Subcutaneous abdominal adipose tissue (tissue), 5 donors: ENCODE measurements around the gene DNAJC13.
A peak's percentile ranks its signal among the peaks of the same experiment; 100 is the strongest.

Source experiments
- H3K27ac ChIP-seq: one replicate; pipeline ENCODE4 v1.7.0; 2013; ENCODE audit warnings: low read depth, mild to moderate bottlenecking, inconsistent platforms, low read length, moderate library complexity
- H3K27me3 ChIP-seq, 5 donors: one replicate each; pipeline ENCODE4 v1.7.0; 2013; ENCODE audit warnings: low read length in 5 of 5, inconsistent platforms in 1 of 5; ENCODE audit not compliant: control insufficient read depth in 5 of 5, insufficient read depth in 4 of 5
- H3K36me3 ChIP-seq, 5 donors: one replicate each; pipeline ENCODE4 v1.7.0; 2013; ENCODE audit warnings: low read length in 5 of 5; ENCODE audit not compliant: control insufficient read depth in 5 of 5, insufficient read depth in 5 of 5
- H3K4me1 ChIP-seq, 5 donors: one replicate each; pipeline ENCODE4 v1.7.0; 2013; ENCODE audit warnings: low read length in 5 of 5, mild to moderate bottlenecking in 3 of 5, moderate library complexity in 1 of 5; ENCODE audit not compliant: control insufficient read depth in 5 of 5, insufficient read depth in 5 of 5
- H3K4me3 ChIP-seq, 5 donors: one replicate each; pipeline ENCODE4 v1.7.0; 2013; ENCODE audit warnings: low read length in 5 of 5, low read depth in 1 of 5
- H3K9ac ChIP-seq, 5 donors: one replicate each; pipeline ENCODE4 v1.7.0; 2013; ENCODE audit warnings: low read length in 5 of 5, mild to moderate bottlenecking in 4 of 5, moderate library complexity in 3 of 5
- H3K9me3 ChIP-seq, 5 donors: one replicate each; pipeline ENCODE4 v1.7.0; 2013; ENCODE audit warnings: low read length in 5 of 5; ENCODE audit not compliant: control insufficient read depth in 5 of 5
- donor health status: healthy.
- donor health status: healthy.
- donor health status: healthy.
- donor health status: healthy.
- donor health status: healthy.

DNAJC13 gene

GRCh38 chr3:132563420-132564069, 146.2 kb downstream of the DNAJC13 start:
- H3K27me3 ChIP-seq: no peaks in the 10 kb centered on the region

GRCh38 chr3:132564070-132564465, 146.8 kb downstream of the DNAJC13 start:
- H3K9me3 ChIP-seq: no peaks in the 10 kb centered on the region
- H3K4me3 ChIP-seq: no peak overlapping the region
- no peak overlapping the region for H3K9ac ChIP-seq
- no peaks in the 10 kb centered on the region for H3K27me3 ChIP-seq
- H3K36me3 ChIP-seq: peaks cover 2 to 12% (median 5%) of the 10 kb centered on the region in 5 donors
- peaks cover 0 to 25% (median 14%) of the 10 kb centered on the region in 5 donors for H3K4me1 ChIP-seq
- H3K27ac ChIP-seq: no peak overlapping the region

More at GRCh38 chr3:132563420-132564069, 146.2 kb downstream of the DNAJC13 start:
- H3K9ac ChIP-seq: no peak overlapping the region
- no peak overlapping the region for H3K4me3 ChIP-seq
- H3K9me3 ChIP-seq: no peaks in the 10 kb centered on the region
- H3K36me3 ChIP-seq: peaks cover 2 to 17% (median 9%) of the 10 kb centered on the region in 5 donors
- peaks cover 0 to 24% (median 14%) of the 10 kb centered on the region in 5 donors for H3K4me1 ChIP-seq
- peak overlapping the region; percentile 5 for H3K27ac ChIP-seq

- H3K9ac ChIP-seq: peak overlapping the region in 1 of 5 donors; percentile 39
- peaks cover 0 to 4% (median 2%) of the 10 kb centered on the region in 5 donors for H3K36me3 ChIP-seq
- H3K4me3 ChIP-seq: no peak overlapping the region
- peaks cover 0 to 25% (median 9%) of the 10 kb centered on the region in 5 donors for H3K4me1 ChIP-seq
- H3K9me3 ChIP-seq: peaks cover 0 to 3% (median 0%) of the 10 kb centered on the region in 5 donors
- no peaks in the 10 kb centered on the region for H3K27me3 ChIP-seq
- H3K27ac ChIP-seq: no peak overlapping the region
Measured at GRCh38 chr3:132568422-132568821, 151.1 kb downstream of the DNAJC13 start.

DNA sequence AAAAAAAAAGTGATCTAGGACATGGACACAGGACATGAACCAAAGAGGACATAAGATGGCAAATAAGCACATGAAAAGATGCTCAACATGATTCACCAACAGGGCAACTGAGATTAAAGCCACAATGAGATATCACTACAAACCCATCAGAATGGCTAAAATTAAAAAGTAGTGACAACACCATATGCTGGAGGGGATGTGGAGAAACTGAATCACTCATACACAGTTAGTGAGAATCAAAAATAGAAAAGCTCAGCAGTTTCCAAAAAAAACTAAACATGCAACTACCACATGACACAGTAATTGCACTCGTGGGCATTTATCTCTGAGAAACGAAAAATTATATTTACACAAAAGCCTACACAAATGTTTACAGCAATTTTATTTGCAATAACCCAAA, 151.9 kb downstream of the DNAJC13 start:
- Histone ChIP-seq H3K27me3 (no peaks in the 10 kb centered on the region), H3K9ac (no peak overlapping the region), H3K9me3 (peaks cover 0 to 3% (median 0%) of the 10 kb centered on the region in 5 donors), H3K4me3 (no peak overlapping the region), H3K4me1 (peaks cover 0 to 25% (median 6%) of the 10 kb centered on the region in 5 donors), H3K27ac (peak overlapping the region; percentile 53), H3K36me3 (peaks cover 0 to 4% (median 2%) of the 10 kb centered on the region in 5 donors)

DNA sequence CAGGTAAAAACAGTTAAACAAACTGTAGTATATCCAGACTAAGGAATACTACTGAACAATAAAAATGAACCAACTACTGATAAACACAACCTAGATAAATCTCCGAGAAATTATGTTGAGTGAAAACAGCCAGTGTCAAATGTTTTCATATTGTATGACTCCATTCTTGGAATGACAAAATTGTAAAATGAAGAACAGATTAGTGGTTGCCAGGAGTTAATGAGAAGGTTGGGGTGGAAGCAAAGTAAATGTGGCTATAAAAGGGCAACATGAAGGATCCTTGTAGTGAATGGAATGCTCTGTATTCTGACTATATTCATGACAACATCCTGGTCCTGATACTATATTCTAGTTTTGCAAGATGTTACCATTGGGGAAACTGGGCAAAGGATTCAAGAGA, 152.3 kb downstream of the DNAJC13 start:
- H3K36me3 ChIP-seq: peaks cover 0 to 4% (median 2%) of the 10 kb centered on the region in 5 donors
- peaks cover 0 to 3% (median 0%) of the 10 kb centered on the region in 5 donors for H3K9me3 ChIP-seq
- no peak overlapping the region for H3K9ac ChIP-seq
- H3K4me3 ChIP-seq: no peak overlapping the region
- H3K27me3 ChIP-seq: no peaks in the 10 kb centered on the region
- H3K4me1 ChIP-seq: peaks cover 0 to 25% (median 9%) of the 10 kb centered on the region in 5 donors
- peak overlapping the region; percentile 53 for H3K27ac ChIP-seq

DNA sequence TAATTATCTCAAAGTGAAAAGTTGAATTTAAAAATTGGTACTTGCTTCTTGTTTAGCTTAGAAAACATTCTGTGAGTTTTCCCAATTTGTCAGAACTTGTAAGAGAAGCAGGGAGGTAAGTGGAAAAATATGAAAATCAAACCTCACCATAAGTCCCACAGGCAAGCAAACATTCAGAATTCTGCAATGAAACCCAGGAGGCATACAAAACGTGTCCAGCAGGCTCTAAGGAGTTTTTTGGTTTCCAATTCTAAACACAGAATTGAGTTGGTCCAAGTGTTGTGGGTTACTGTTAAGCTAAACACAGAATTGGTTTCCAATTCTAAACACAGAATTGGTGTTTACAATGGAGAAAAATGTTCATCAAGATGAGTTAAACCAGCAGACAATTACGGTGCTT, 152.7 kb downstream of the DNAJC13 start:
- Histone ChIP-seq H3K36me3 (peaks cover 2 to 4% (median 3%) of the 10 kb centered on the region in 5 donors), H3K4me3 (no peak overlapping the region), H3K9me3 (peaks cover 0 to 3% (median 0%) of the 10 kb centered on the region in 5 donors), H3K27ac (peak overlapping the region; percentile 53), H3K4me1 (peaks cover 0 to 26% (median 9%) of the 10 kb centered on the region in 5 donors), H3K27me3 (no peaks in the 10 kb centered on the region), H3K9ac (no peak overlapping the region)

- Histone ChIP-seq H3K36me3 (peaks cover 11 to 30% (median 16%) of the 10 kb centered on the region in 5 donors), H3K27ac (peak overlapping the region; percentile 72), H3K27me3 (no peaks in the 10 kb centered on the region), H3K4me1 (peaks cover 0 to 37% (median 11%) of the 10 kb centered on the region in 5 donors), H3K9ac (no peak overlapping the region), H3K4me3 (no peak overlapping the region), H3K9me3 (peaks cover 0 to 3% (median 0%) of the 10 kb centered on the region in 5 donors)
Measured at GRCh38 chr3:132573797-132574211, 156.5 kb downstream of the DNAJC13 start.

GRCh38 chr3:132587401-132587800, 170.1 kb downstream of the DNAJC13 start:
- H3K27ac ChIP-seq: no peak overlapping the region
- H3K4me3 ChIP-seq: no peak overlapping the region

More at GRCh38 chr3:132587401-132587800, 170.1 kb downstream of the DNAJC13 start:
- no peaks in the 10 kb centered on the region for H3K27me3 ChIP-seq
- H3K9me3 ChIP-seq: no peaks in the 10 kb centered on the region
- peaks cover 0 to 6% (median 2%) of the 10 kb centered on the region in 5 donors for H3K36me3 ChIP-seq
- H3K4me1 ChIP-seq: peaks cover 0 to 6% (median 0%) of the 10 kb centered on the region in 5 donors
- H3K9ac ChIP-seq: no peak overlapping the region
